HG03039 (cell line): ENCODE results near the gene PPM1M.

Source experiments
- ATAC-seq: cut with Tn5 transposase; IDR thresholded peaks from one replicate; pipeline ENCODE4 v1.9.1; 2021; ENCODE audit warnings: mild to moderate bottlenecking, moderate library complexity; ENCODE audit not compliant: unreplicated experiment

PPM1M gene

GRCh38 chr3:52245322-52246263 lies at the start of gene PPM1M:
TSS of gene PPM1M (plus strand) at chr3:52245759. CDS start at chr3:52245825, 66 bp downstream.
- ATAC-seq: no peak

- no peak for ATAC-seq
These were observed 49.7 kb upstream of the PPM1M start for GRCh38 chr3:52195823-52196331.

GRCh38 chr3:52196977-52197376 lies 48.6 kb upstream of the PPM1M start:
- ATAC-seq: no peak

GRCh38 chr3:52197499-52197841 lies 48.1 kb upstream of the PPM1M start:
- peak; percentile 2 for ATAC-seq

GRCh38 chr3:52197842-52198625 lies 47.5 kb upstream of the PPM1M start, which contains the start of gene ALAS1:
TSS of gene ALAS1 (plus strand) at chr3:52198160. CDS start at chr3:52199242, 1,082 bp downstream.
- peak; percentile 55 for ATAC-seq

GRCh38 chr3:52198643-52199608 lies 46.6 kb upstream of the PPM1M start:
- ATAC-seq: no peak

- ATAC-seq: no peak
These were observed 44.4 kb upstream of the PPM1M start for GRCh38 chr3:52200981-52201679.

GRCh38 chr3:52202384-52203077 lies 43.0 kb upstream of the PPM1M start:
- ATAC-seq: no peak

GRCh38 chr3:52203701-52204100 lies 41.9 kb upstream of the PPM1M start:
- no peak for ATAC-seq

GRCh38 chr3:52204337-52205073 lies 41.1 kb upstream of the PPM1M start:
- ATAC-seq: no peak

- no peak for ATAC-seq
These were observed 39.7 kb upstream of the PPM1M start for GRCh38 chr3:52205727-52206372.

GRCh38 chr3:52208556-52208955 lies 37.0 kb upstream of the PPM1M start:
- ATAC-seq: no peak

- ATAC-seq: no peak
These were observed 35.5 kb upstream of the PPM1M start for GRCh38 chr3:52210037-52210436.

GRCh38 chr3:52210550-52211046 lies 35.0 kb upstream of the PPM1M start:
- no peak for ATAC-seq

- no peak for ATAC-seq
These were observed 34.2 kb upstream of the PPM1M start for GRCh38 chr3:52211268-52211891.

GRCh38 chr3:52213005-52213404 lies 32.6 kb upstream of the PPM1M start:
- no peak for ATAC-seq

GRCh38 chr3:52213901-52214300 lies 31.7 kb upstream of the PPM1M start:
- no peak for ATAC-seq
